NCI-H1930 (cell line): ENCODE measurements around the gene CLEC17A.
"Not testable (repeated sequence)": the region's sequence is repeated elsewhere in the genome, so short reads cannot be mapped to it uniquely, and the experiment has no call there.

Experiments used
- DNase-seq, 2 experiments: peaks; one replicate each; lab custom pipeline; 2025; lab: John Stamatoyannopoulos, UW

The CLEC17A gene

GRCh38 chr19:14580623-14581237 lies 2.2 kb upstream of the CLEC17A start:
- no peak for DNase-seq

GRCh38 chr19:14584372-14584771 lies 1.5 kb downstream of the CLEC17A start:
- not testable (repeated sequence) for DNase-seq

GRCh38 chr19:14585187-14585586 lies 2.3 kb downstream of the CLEC17A start:
- DNase-seq = not testable (repeated sequence)

- not testable (repeated sequence) for DNase-seq
Measured at GRCh38 chr19:14589433-14589832, 6.5 kb downstream of the CLEC17A start.

- DNase-seq = no peak
Measured at GRCh38 chr19:14595558-14595957, 12.7 kb downstream of the CLEC17A start.

GRCh38 chr19:14599548-14600147 lies 16.8 kb downstream of the CLEC17A start:
- DNase-seq = no peak

GRCh38 chr19:14603990-14604387 lies 21.1 kb downstream of the CLEC17A start:
- DNase-seq = no peak

- no peak for DNase-seq
Measured at GRCh38 chr19:14606627-14607026, 23.7 kb downstream of the CLEC17A start.

- DNase-seq = no peak
Measured at GRCh38 chr19:14611051-14611450, 28.2 kb downstream of the CLEC17A start.

- not testable (repeated sequence) for DNase-seq
Measured at GRCh38 chr19:14612242-14612641, 29.4 kb downstream of the CLEC17A start.

- DNase-seq = no peak
Measured at GRCh38 chr19:14612657-14613056, 29.8 kb downstream of the CLEC17A start.

- not testable (repeated sequence) for DNase-seq
Measured at GRCh38 chr19:14613399-14614098, 30.7 kb downstream of the CLEC17A start.

GRCh38 chr19:14614099-14614412 lies 31.2 kb downstream of the CLEC17A start:
- DNase-seq = no peak

GRCh38 chr19:14615623-14616022 lies 32.7 kb downstream of the CLEC17A start:
- no peak for DNase-seq

- no peak for DNase-seq
Measured at GRCh38 chr19:14616407-14616806, 33.5 kb downstream of the CLEC17A start.

GRCh38 chr19:14619404-14619803 lies 36.5 kb downstream of the CLEC17A start:
- DNase-seq = no peak

GRCh38 chr19:14624491-14624890 lies 41.6 kb downstream of the CLEC17A start:
- not testable (repeated sequence) for DNase-seq

GRCh38 chr19:14629557-14629956 lies 46.7 kb downstream of the CLEC17A start:
- no peak for DNase-seq

- peak in 1 of 2 experiments; percentile 15 for DNase-seq
Measured at GRCh38 chr19:14632286-14632685, 49.4 kb downstream of the CLEC17A start.

GRCh38 chr19:14639536-14640277 lies 56.8 kb downstream of the CLEC17A start:
- no peak for DNase-seq

- DNase-seq = no peak
Measured at GRCh38 chr19:14648506-14648905, 65.6 kb downstream of the CLEC17A start.

- no peak for DNase-seq
Measured at GRCh38 chr19:14649020-14649419, 66.1 kb downstream of the CLEC17A start.

- DNase-seq = no peak
Measured at GRCh38 chr19:14650161-14650560, 67.3 kb downstream of the CLEC17A start.
